ENCODE data around the gene ADAMTS5.

Gene ADAMTS5

GRCh38 chr21:26946744-26947446, 20.0 kb downstream of the ADAMTS5 start:
- TF ChIP-seq ZFX (IDR thresholded peaks at IDR 0.05; ENCODE audit: borderline replicate concordance): no peak
- TF ChIP-seq CTCF (IDR thresholded peaks at IDR 0.05): no peak
- no peak overlapping the region for H3K27ac ChIP-seq

GRCh38 chr21:26945916-26946675, 20.8 kb downstream of the ADAMTS5 start:
- TF ChIP-seq CTCF (IDR thresholded peaks at IDR 0.05) (no peak), ZFX (IDR thresholded peaks at IDR 0.05; ENCODE audit: borderline replicate concordance) (no peak)
- H3K27ac ChIP-seq: no peak overlapping the region

DNA sequence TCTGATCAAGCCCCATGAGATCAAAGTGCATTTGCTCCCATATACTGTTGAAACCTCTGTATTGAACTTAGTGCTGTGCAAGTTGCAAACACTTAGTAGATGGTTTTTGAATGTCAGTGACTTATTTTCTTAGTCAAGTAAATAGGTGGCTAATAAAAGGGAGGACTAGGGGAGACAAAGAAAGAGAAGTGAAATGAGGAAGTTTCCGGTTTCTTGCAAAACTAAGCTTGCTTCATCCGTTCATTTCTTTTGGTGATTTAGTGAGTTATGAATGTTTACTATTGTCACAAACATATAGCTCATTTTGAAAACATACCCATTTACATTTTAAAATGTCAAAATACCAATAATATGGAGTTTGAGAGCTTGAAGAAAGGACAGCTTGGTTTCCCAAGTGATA, 23.0 kb downstream of the ADAMTS5 start:
- TF ChIP-seq CTCF (IDR thresholded peaks at IDR 0.05) (no peak), ZFX (IDR thresholded peaks at IDR 0.05; ENCODE audit: borderline replicate concordance) (no peak)
- H3K27ac ChIP-seq: no peak overlapping the region

- no peak overlapping the region for H3K27ac ChIP-seq
- TF ChIP-seq CTCF (IDR thresholded peaks at IDR 0.05) (no peak), ZFX (IDR thresholded peaks at IDR 0.05; ENCODE audit: borderline replicate concordance) (no peak)
These were observed 25.5 kb downstream of the ADAMTS5 start for GRCh38 chr21:26941421-26941820.

- no peak for TF ChIP-seq ZFX (IDR thresholded peaks at IDR 0.05; ENCODE audit: borderline replicate concordance)
- no peak for TF ChIP-seq CTCF (IDR thresholded peaks at IDR 0.05)
- no peak overlapping the region for H3K27ac ChIP-seq
These were observed 27.2 kb downstream of the ADAMTS5 start for GRCh38 chr21:26939601-26940111.

DNA sequence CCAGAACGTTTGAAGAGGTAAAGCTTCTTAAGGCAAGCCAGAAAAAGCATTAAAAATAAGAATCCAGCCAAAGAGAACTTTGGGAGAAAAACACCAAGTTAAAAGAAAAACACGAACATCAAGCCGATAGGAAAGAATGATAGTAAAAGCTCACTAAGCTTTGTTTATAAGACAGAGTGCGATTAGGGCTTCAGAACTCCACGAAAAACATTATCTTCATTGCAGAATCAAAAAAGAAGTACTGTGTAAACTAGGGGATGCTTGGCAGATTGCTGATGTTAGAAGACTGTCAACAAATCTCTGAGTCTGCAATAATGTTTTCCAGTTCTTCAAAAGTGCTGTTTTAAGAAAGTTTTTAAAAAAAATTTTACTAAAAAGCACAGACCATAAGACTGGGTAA, 30.2 kb downstream of the ADAMTS5 start:
- H3K27ac ChIP-seq: no peak overlapping the region
- TF ChIP-seq CTCF (IDR thresholded peaks at IDR 0.05): no peak
- no peak for TF ChIP-seq ZFX (IDR thresholded peaks at IDR 0.05; ENCODE audit: borderline replicate concordance)

DNA sequence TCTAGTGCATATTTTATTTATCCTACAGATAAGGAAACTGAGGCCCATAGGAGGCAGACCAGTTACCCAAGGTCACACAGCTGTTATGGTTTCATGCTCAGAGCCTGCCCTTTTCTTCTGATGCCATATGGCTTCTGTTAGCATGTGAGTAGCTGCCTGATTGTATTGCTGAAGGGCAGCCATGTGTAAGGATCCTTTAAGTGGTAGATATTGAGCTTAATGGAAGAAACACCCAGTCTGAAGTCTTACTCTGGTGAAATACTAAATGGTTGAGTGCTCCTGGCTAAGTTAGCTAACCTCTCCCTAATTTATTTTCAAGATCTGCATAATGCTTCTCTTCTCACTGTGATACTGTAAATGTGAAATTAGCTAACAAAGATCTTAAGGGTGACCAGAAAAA, 30.9 kb downstream of the ADAMTS5 start:
- TF ChIP-seq ZFX (IDR thresholded peaks at IDR 0.05; ENCODE audit: borderline replicate concordance) (no peak), CTCF (IDR thresholded peaks at IDR 0.05) (no peak)
- no peak overlapping the region for H3K27ac ChIP-seq
